Ovary (tissue), 3 donors: ENCODE measurements around the gene ADAMTS17.

Experiments
- CTCF ChIP-seq, 3 donors: fragments of 450-650 bp in 2 of 3; fragments of 200-600 bp in 1 of 3; IDR thresholded peaks; one replicate each; pipeline versions ENCODE4 v1.5.1 to v1.8.0; 2016 to 2022; ENCODE audit warnings: antibody characterized with exemption in 3 of 3, mild to moderate bottlenecking in 1 of 3
- EP300 ChIP-seq: sonication (generic); formaldehyde crosslinking; IDR thresholded peaks from one replicate; pipeline ENCODE4 v1.6.1; 2017; ENCODE audit warnings: antibody characterized with exemption
- donor health status: DM: no; HTN: no; CAD: no.

- TF ChIP-seq CTCF (IDR thresholded peaks at IDR 0.05) (no peak), EP300 (no peak)
Observed at GRCh38 chr15:100373942-100374341, 32.2 kb upstream of the ADAMTS17 start.
